Skeletal muscle tissue (tissue), 4 donors: Measurements from ENCODE around the gene EHMT1. TPM values are rescaled to one million over a fixed set of nuclear protein-coding genes. Genes with fewer than 3 reads are reported as not detected.

Experiments
- H3K27ac ChIP-seq: one replicate; pipeline ENCODE4 v1.7.0; 2013; ENCODE audit warnings: mild to moderate bottlenecking, low read depth, low read length, inconsistent platforms
- H3K27me3 ChIP-seq, 3 donors: one replicate each; pipeline ENCODE4 v1.7.0; 2013; ENCODE audit warnings: low read length in 3 of 3; ENCODE audit not compliant: control insufficient read depth in 3 of 3, insufficient read depth in 3 of 3
- H3K36me3 ChIP-seq, 3 donors: one replicate each; pipeline ENCODE4 v1.7.0; 2013; ENCODE audit warnings: low read length in 3 of 3; ENCODE audit not compliant: control insufficient read depth in 3 of 3, insufficient read depth in 3 of 3
- H3K4me1 ChIP-seq, 3 donors: one replicate each; pipeline ENCODE4 v1.7.0; 2013; ENCODE audit warnings: low read length in 3 of 3, mild to moderate bottlenecking in 3 of 3; ENCODE audit not compliant: control insufficient read depth in 3 of 3, insufficient read depth in 3 of 3
- H3K4me3 ChIP-seq, 3 donors: one replicate each; pipeline ENCODE4 v1.7.0; 2013; ENCODE audit warnings: low read length in 3 of 3
- H3K9ac ChIP-seq, 3 donors: one replicate each; pipeline ENCODE4 v1.7.0; 2013; ENCODE audit warnings: low read length in 3 of 3, mild to moderate bottlenecking in 3 of 3, moderate library complexity in 2 of 3, low read depth in 1 of 3
- H3K9me3 ChIP-seq, 3 donors: one replicate each; pipeline ENCODE4 v1.7.0; 2013; ENCODE audit warnings: low read length in 3 of 3; ENCODE audit not compliant: control insufficient read depth in 3 of 3
- total RNA-seq: library from RNA; depleted of rRNA; stranded (reverse); fragments of >200 nt; gene quantifications from one replicate; pipeline ENCODE4 v1.2.3, GENCODE V29; 2014
- donor health status: Osteomylitis.

Gene EHMT1
- total RNA-seq, 1 donor from 2014 or later = 43.3 TPM

DNA sequence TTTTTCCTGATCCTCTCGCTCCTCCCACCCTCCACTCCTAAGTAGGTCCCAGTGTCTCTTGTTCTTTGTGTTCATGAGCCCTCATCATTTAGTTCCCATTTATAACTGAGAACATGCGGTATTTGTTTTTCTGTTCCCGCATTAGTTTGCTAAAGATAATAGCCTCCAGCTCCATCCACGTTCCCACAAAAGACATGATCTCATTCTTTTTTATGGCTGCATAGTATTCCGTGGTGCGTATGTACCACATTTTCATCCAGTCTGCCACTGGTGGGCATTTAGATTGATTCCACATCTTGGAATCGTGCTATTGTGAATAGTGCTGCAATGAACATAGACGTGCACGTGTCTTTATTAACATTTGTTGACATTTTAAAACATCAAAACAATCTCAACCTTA, 224.6 kb downstream of the EHMT1 start:
- H3K27me3 ChIP-seq = no peaks in the 10 kb centered on the region
- no peaks in the 10 kb centered on the region for H3K36me3 ChIP-seq
- no peaks in the 10 kb centered on the region for H3K4me1 ChIP-seq
- no peaks in the 10 kb centered on the region for H3K9me3 ChIP-seq
- no peak overlapping the region for H3K4me3 ChIP-seq
- H3K9ac ChIP-seq = no peak overlapping the region
- no peak overlapping the region for H3K27ac ChIP-seq

DNA sequence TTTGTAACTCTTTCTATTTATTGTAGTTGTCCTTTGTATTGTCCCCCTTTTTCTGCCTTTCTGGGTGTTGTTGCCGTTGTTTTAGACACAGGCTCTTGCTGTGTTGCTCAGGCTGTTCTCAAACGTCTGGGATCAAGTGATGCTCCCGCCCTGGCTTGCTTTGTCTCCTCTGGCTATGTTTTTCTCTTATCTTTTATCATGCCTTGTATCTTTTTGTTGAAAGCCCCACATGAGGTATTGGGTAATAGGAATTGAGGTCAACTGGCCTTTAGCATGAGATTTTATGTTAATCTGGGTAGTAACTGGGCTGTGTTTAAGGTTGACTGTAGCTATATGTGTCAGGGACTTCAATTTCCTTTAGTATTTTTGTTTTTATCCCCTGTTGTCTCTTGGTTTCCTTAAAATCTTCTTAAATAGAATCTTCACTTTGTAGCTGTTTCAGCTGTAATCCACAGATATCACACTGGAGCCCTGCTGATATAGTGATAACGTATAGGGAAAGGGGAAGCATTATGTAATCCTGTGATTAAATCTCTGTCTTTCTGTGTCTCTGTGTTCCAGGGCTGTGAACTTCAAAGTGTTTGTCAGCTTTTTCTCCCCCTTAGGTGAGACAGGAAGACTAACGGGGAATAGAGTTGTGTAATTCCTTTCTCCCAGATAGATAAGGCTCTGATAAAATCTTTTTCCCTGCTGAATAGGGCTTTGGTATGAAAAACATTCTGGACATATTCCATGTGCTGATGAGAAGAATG, 232.9 kb downstream of the EHMT1 start:
- no peaks in the 10 kb centered on the region for H3K27me3 ChIP-seq
- H3K9ac ChIP-seq = no peak overlapping the region
- H3K27ac ChIP-seq = no peak overlapping the region
- H3K9me3 ChIP-seq = peaks cover 6 to 9% (median 7%) of the 10 kb centered on the region in 3 donors
- H3K4me3 ChIP-seq = no peak overlapping the region
- no peaks in the 10 kb centered on the region for H3K36me3 ChIP-seq
- H3K4me1 ChIP-seq = no peaks in the 10 kb centered on the region

DNA sequence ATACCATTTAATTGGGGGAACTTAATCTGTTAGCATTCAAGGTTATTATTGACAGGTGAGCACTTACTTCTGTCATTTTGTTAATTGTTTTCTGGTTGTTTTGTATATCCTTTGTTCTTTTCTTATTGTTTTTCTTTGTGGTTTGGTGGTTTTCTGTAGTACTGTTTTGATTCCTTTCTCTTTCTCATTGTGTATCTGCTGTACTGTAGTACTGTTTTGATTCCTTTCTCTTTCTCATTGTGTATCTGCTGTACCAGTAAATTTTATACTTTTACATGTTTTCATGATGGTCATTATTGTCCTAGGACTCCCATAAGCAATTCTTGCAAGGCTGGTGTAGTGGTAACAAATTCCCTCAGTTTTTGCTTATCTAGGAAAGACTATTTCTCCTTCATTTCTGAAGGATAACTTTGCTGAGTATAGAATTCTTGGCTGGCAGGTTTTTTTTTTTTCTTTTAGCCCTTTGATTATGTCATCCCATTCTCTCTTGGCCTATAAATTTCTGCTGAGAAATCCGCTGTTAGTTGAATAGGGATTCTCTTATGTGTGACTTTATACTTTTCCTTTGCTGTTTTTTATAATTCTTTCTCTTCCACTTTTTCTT, 234.7 kb downstream of the EHMT1 start:
- Histone ChIP-seq H3K36me3 (no peaks in the 10 kb centered on the region), H3K27ac (no peak overlapping the region), H3K27me3 (no peaks in the 10 kb centered on the region), H3K9ac (no peak overlapping the region), H3K4me1 (no peaks in the 10 kb centered on the region), H3K9me3 (peaks cover 6 to 10% (median 7%) of the 10 kb centered on the region in 3 donors), H3K4me3 (no peak overlapping the region)

- H3K9ac ChIP-seq = no peak overlapping the region
- H3K27me3 ChIP-seq = peaks cover 0 to 5% (median 4%) of the 10 kb centered on the region in 3 donors
- peaks cover 3 to 13% (median 13%) of the 10 kb centered on the region in 3 donors for H3K9me3 ChIP-seq
- no peaks in the 10 kb centered on the region for H3K4me1 ChIP-seq
- H3K4me3 ChIP-seq = no peak overlapping the region
- H3K27ac ChIP-seq = no peak overlapping the region
- H3K36me3 ChIP-seq = no peaks in the 10 kb centered on the region
These were observed 241.6 kb downstream of the EHMT1 start for GRCh38 chr9:137860361-137860760.

DNA sequence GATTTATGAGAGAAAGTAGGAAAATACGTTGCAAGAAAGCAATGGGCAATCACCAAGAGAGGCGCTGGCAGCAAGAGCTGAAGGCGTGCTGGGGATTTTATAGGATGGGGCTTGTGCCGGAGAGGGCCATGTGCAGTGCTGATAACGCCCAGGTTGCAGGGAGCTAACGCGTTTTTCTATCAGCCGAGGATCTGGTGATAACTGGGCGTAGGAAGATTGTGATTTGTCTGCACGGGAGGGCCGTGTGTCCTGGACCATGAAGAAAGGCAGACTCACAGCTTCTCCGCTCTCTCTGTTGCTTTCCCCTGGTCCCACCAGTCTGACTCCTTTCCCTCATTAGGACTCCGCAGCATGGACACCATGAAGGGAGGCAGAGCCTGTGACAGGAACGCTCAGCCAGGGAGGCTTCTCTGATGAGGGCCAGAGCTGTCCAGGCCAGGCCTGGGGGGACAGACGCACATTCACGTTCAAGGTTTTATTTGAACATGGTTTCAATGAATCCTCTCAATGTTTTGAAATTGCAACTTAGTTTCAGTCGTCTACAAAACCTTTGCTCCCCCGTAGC, 246.9 kb downstream of the EHMT1 start:
- H3K27me3 ChIP-seq = peaks cover 4 to 7% (median 5%) of the 10 kb centered on the region in 3 donors
- H3K9me3 ChIP-seq = peaks cover 0 to 2% (median 1%) of the 10 kb centered on the region in 3 donors
- H3K4me3 ChIP-seq = no peak overlapping the region
- H3K9ac ChIP-seq = no peak overlapping the region
- no peaks in the 10 kb centered on the region for H3K4me1 ChIP-seq
- no peak overlapping the region for H3K27ac ChIP-seq
- no peaks in the 10 kb centered on the region for H3K36me3 ChIP-seq

GRCh38 chr9:137866226-137867141, 247.7 kb downstream of the EHMT1 start:
- no peak overlapping the region for H3K4me3 ChIP-seq
- H3K9me3 ChIP-seq = no peaks in the 10 kb centered on the region
- peaks cover 4 to 7% (median 5%) of the 10 kb centered on the region in 3 donors for H3K27me3 ChIP-seq
- no peaks in the 10 kb centered on the region for H3K4me1 ChIP-seq
- H3K27ac ChIP-seq = no peak overlapping the region
- no peak overlapping the region for H3K9ac ChIP-seq
- H3K36me3 ChIP-seq = no peaks in the 10 kb centered on the region

GRCh38 chr9:137870432-137870831, 251.6 kb downstream of the EHMT1 start:
- H3K9ac ChIP-seq = no peak overlapping the region
- no peak overlapping the region for H3K27ac ChIP-seq
- peaks cover 8 to 10% (median 9%) of the 10 kb centered on the region in 3 donors for H3K27me3 ChIP-seq
- H3K9me3 ChIP-seq = no peaks in the 10 kb centered on the region
- H3K36me3 ChIP-seq = no peaks in the 10 kb centered on the region
- H3K4me1 ChIP-seq = no peaks in the 10 kb centered on the region
- H3K4me3 ChIP-seq = no peak overlapping the region

DNA sequence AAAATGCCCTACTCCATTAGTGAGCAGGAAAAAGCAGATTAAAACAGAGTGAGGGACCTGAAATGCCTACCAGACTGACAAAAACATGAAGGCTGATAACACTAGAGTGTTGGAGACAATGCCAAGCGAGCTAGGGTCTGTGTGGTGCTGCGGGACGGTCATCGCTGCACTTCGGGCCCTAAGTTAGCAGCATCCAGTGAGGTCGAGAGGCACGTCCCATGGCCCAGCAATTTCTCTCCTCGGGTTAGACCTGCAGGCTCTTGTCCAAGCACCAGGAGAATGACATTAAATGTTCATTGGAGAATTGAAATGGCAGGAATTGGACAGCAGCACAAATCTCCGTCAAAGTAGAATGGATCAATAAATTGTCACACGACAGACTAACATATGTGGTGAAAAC, 253.5 kb downstream of the EHMT1 start:
- H3K27ac ChIP-seq = no peak overlapping the region
- no peaks in the 10 kb centered on the region for H3K36me3 ChIP-seq
- no peaks in the 10 kb centered on the region for H3K4me1 ChIP-seq
- H3K9me3 ChIP-seq = peaks cover 0 to 3% (median 0%) of the 10 kb centered on the region in 3 donors
- H3K9ac ChIP-seq = no peak overlapping the region
- no peak overlapping the region for H3K4me3 ChIP-seq
- peaks cover 20 to 26% (median 26%) of the 10 kb centered on the region in 3 donors for H3K27me3 ChIP-seq

GRCh38 chr9:137873408-137873807, 254.6 kb downstream of the EHMT1 start:
- Histone ChIP-seq H3K9me3 (peaks cover 0 to 3% (median 0%) of the 10 kb centered on the region in 3 donors), H3K36me3 (no peaks in the 10 kb centered on the region), H3K4me3 (no peak overlapping the region), H3K27me3 (peaks cover 23 to 30% (median 29%) of the 10 kb centered on the region in 3 donors), H3K4me1 (peaks cover 0 to 2% (median 2%) of the 10 kb centered on the region in 3 donors), H3K27ac (no peak overlapping the region), H3K9ac (no peak overlapping the region)
